Activated naive CD8-positive, alpha-beta T cell treated with anti-CD3 and anti-CD28 coated beads, Interleukin-2, amount 10 ng/mL, durations not matched to agents 7 days and 5 days (primary cell): ENCODE results near the gene NHSL2. TPM values are rescaled to one million over a fixed set of nuclear protein-coding genes. Genes with fewer than 3 reads are reported as not detected.

Source experiments
- ATAC-seq: fragments of 150-1000 bp; cut with Tn5 transposase; one replicate; pipeline ENCODE4 v1.10.0; 2021; ENCODE audit warnings: low read depth, moderate library complexity
- POLR2A ChIA-PET: fragments of 350-600 bp; sonication (Branson Sonifier 250); formaldehyde crosslinking; loops from one replicate; lab custom pipeline; 2021; ENCODE audit warnings: antibody characterized with exemption; lab: Charles Lee
- DNase-seq: peaks from one replicate; pipeline ENCODE4 v3.0.0; 2021
- H3K27ac Mint-ChIP-seq: one replicate; pipeline ENCODE4 v1.8.0; 2022; ENCODE audit warnings: mild to moderate bottlenecking, mixed read lengths
- H3K27me3 Mint-ChIP-seq: one replicate; pipeline ENCODE4 v1.8.0; 2022; ENCODE audit warnings: mild to moderate bottlenecking, moderate library complexity, mixed read lengths
- H3K36me3 Mint-ChIP-seq: one replicate; pipeline ENCODE4 v1.8.0; 2021; ENCODE audit warnings: mild to moderate bottlenecking, mixed read lengths
- H3K4me1 Mint-ChIP-seq: one replicate; pipeline ENCODE4 v1.8.0; 2021; ENCODE audit warnings: mixed read lengths
- H3K4me3 Mint-ChIP-seq: one replicate; pipeline ENCODE4 v1.8.0; 2022; ENCODE audit warnings: mild to moderate bottlenecking, moderate library complexity, mixed read lengths
- H3K9me3 Mint-ChIP-seq: one replicate; pipeline ENCODE4 v1.8.0; 2021; ENCODE audit warnings: mixed read lengths
- total RNA-seq, 2 experiments: library from RNA; stranded (reverse); gene quantifications; one replicate each; pipeline ENCODE4 v1.2.3, GENCODE V29; 2021

The NHSL2 gene
- total RNA-seq, 2 experiments from 2014 or later: 1.6 TPM

GRCh38 chrX:72127332-72127731 lies 216.7 kb downstream of the NHSL2 start:
- Mint-ChIP-seq H3K27ac (no peak overlapping the region), H3K4me3 (no peak overlapping the region), H3K4me1 (peaks cover 7% of the 10 kb centered on the region), H3K27me3 (peaks cover 51% of the 10 kb centered on the region), H3K36me3 (no peaks in the 10 kb centered on the region), H3K9me3 (no peaks in the 10 kb centered on the region)
- ATAC-seq (no peak), DNase-seq (no peak)
- POLR2A ChIA-PET: no interaction called here

- Mint-ChIP-seq H3K27me3 (peaks cover 57% of the 10 kb centered on the region), H3K9me3 (no peaks in the 10 kb centered on the region), H3K4me3 (no peak overlapping the region), H3K27ac (no peak overlapping the region), H3K4me1 (peaks cover 7% of the 10 kb centered on the region), H3K36me3 (no peaks in the 10 kb centered on the region)
- no peak for DNase-seq
- POLR2A ChIA-PET: no interaction called here
- no peak for ATAC-seq
Observed at GRCh38 chrX:72128183-72128834, 217.7 kb downstream of the NHSL2 start.

GRCh38 chrX:72128881-72129280 lies 218.2 kb downstream of the NHSL2 start:
- ATAC-seq: no peak

GRCh38 chrX:72129661-72130060 lies 219.0 kb downstream of the NHSL2 start:
- no peak for ATAC-seq
- H3K4me3 Mint-ChIP-seq: no peak overlapping the region
- POLR2A ChIA-PET: no interaction called here
- no peaks in the 10 kb centered on the region for H3K9me3 Mint-ChIP-seq
- no peak overlapping the region for H3K27ac Mint-ChIP-seq
- H3K36me3 Mint-ChIP-seq: no peaks in the 10 kb centered on the region
- H3K4me1 Mint-ChIP-seq: peaks cover 7% of the 10 kb centered on the region
- DNase-seq: no peak
- H3K27me3 Mint-ChIP-seq: peaks cover 59% of the 10 kb centered on the region

More at GRCh38 chrX:72128881-72129280, 218.2 kb downstream of the NHSL2 start:
- Mint-ChIP-seq H3K4me1 (peaks cover 7% of the 10 kb centered on the region), H3K27me3 (peaks cover 60% of the 10 kb centered on the region), H3K36me3 (no peaks in the 10 kb centered on the region), H3K27ac (no peak overlapping the region), H3K9me3 (no peaks in the 10 kb centered on the region), H3K4me3 (no peak overlapping the region)
- DNase-seq: no peak
- POLR2A ChIA-PET: no interaction called here

GRCh38 chrX:72130156-72130761 lies 219.6 kb downstream of the NHSL2 start:
- DNase-seq: no peak
- Mint-ChIP-seq H3K9me3 (no peaks in the 10 kb centered on the region), H3K27ac (no peak overlapping the region), H3K27me3 (peaks cover 61% of the 10 kb centered on the region), H3K4me1 (peaks cover 5% of the 10 kb centered on the region), H3K36me3 (no peaks in the 10 kb centered on the region), H3K4me3 (no peak overlapping the region)
- ATAC-seq: no peak
- POLR2A ChIA-PET: no interaction called here

GRCh38 chrX:72130762-72131250 lies 220.2 kb downstream of the NHSL2 start:
- DNase-seq (no peak), ATAC-seq (no peak)
- no peak overlapping the region for H3K4me3 Mint-ChIP-seq
- H3K9me3 Mint-ChIP-seq: no peaks in the 10 kb centered on the region
- no peak overlapping the region for H3K27ac Mint-ChIP-seq
- H3K27me3 Mint-ChIP-seq: peaks cover 61% of the 10 kb centered on the region
- POLR2A ChIA-PET: no interaction called here
- no peaks in the 10 kb centered on the region for H3K36me3 Mint-ChIP-seq
- H3K4me1 Mint-ChIP-seq: peaks cover 5% of the 10 kb centered on the region

- no peak within 1 kb of the TSS for H3K27ac Mint-ChIP-seq
- POLR2A ChIA-PET: no interaction called here
- ATAC-seq: peak; percentile 66
- no peak for DNase-seq
- H3K4me1 Mint-ChIP-seq: peaks cover 1% of the 10 kb centered on the region
- no peaks in the 10 kb centered on the region for H3K36me3 Mint-ChIP-seq
- H3K4me3 Mint-ChIP-seq: peak within 1 kb of the TSS; percentile 73
- peaks cover 58% of the 10 kb centered on the region for H3K27me3 Mint-ChIP-seq
- no peaks in the 10 kb centered on the region for H3K9me3 Mint-ChIP-seq
Observed at GRCh38 chrX:72131317-72132294, 221.0 kb downstream of the NHSL2 start, which contains the start of gene RTL5. TSS of gene RTL5 (minus strand) at chrX:72131915.

GRCh38 chrX:72132456-72132855 lies 221.8 kb downstream of the NHSL2 start:
- Mint-ChIP-seq H3K4me1 (no peaks in the 10 kb centered on the region), H3K36me3 (no peaks in the 10 kb centered on the region), H3K9me3 (no peaks in the 10 kb centered on the region), H3K27ac (no peak overlapping the region), H3K27me3 (peaks cover 54% of the 10 kb centered on the region), H3K4me3 (no peak overlapping the region)
- POLR2A ChIA-PET: no interaction called here
- DNase-seq (no peak), ATAC-seq (no peak)

GRCh38 chrX:72133851-72134546 lies 223.4 kb downstream of the NHSL2 start:
- Mint-ChIP-seq H3K9me3 (no peaks in the 10 kb centered on the region), H3K27me3 (peaks cover 45% of the 10 kb centered on the region), H3K4me1 (no peaks in the 10 kb centered on the region), H3K27ac (no peak overlapping the region), H3K4me3 (no peak overlapping the region), H3K36me3 (no peaks in the 10 kb centered on the region)
- POLR2A ChIA-PET: no interaction called here
- no peak for ATAC-seq
- no peak for DNase-seq

GRCh38 chrX:72137846-72138495 lies 227.3 kb downstream of the NHSL2 start:
- ATAC-seq (no peak), DNase-seq (no peak)
- Mint-ChIP-seq H3K9me3 (no peaks in the 10 kb centered on the region), H3K36me3 (peaks cover 2% of the 10 kb centered on the region), H3K4me3 (no peak overlapping the region), H3K27me3 (peaks cover 18% of the 10 kb centered on the region), H3K4me1 (peaks cover 4% of the 10 kb centered on the region), H3K27ac (no peak overlapping the region)
- POLR2A ChIA-PET: no interaction called here

GRCh38 chrX:72139538-72139937 lies 228.9 kb downstream of the NHSL2 start:
- DNase-seq: no peak
- H3K4me3 Mint-ChIP-seq: no peak overlapping the region
- peaks cover 8% of the 10 kb centered on the region for H3K27me3 Mint-ChIP-seq
- H3K27ac Mint-ChIP-seq: no peak overlapping the region
- POLR2A ChIA-PET: no interaction called here
- H3K4me1 Mint-ChIP-seq: peaks cover 17% of the 10 kb centered on the region
- H3K36me3 Mint-ChIP-seq: peaks cover 2% of the 10 kb centered on the region
- ATAC-seq: no peak
- H3K9me3 Mint-ChIP-seq: no peaks in the 10 kb centered on the region

GRCh38 chrX:72141372-72142004 lies 230.8 kb downstream of the NHSL2 start:
- POLR2A ChIA-PET: no interaction called here
- ATAC-seq (no peak), DNase-seq (no peak)
- H3K36me3 Mint-ChIP-seq: peaks cover 2% of the 10 kb centered on the region
- peaks cover 6% of the 10 kb centered on the region for H3K27me3 Mint-ChIP-seq
- no peaks in the 10 kb centered on the region for H3K9me3 Mint-ChIP-seq
- H3K4me3 Mint-ChIP-seq: no peak overlapping the region
- H3K27ac Mint-ChIP-seq: no peak overlapping the region
- H3K4me1 Mint-ChIP-seq: peaks cover 17% of the 10 kb centered on the region
